AG04449 (cell line): ENCODE measurements around the gene MTA3.
"Not testable (repeated sequence)": the region's sequence is repeated elsewhere in the genome, so short reads cannot be mapped to it uniquely, and the experiment has no call there.

Experiments used
- CTCF ChIA-PET: fragments of 350-600 bp; formaldehyde crosslinking; extraction: SDS; loops from one replicate; lab custom pipeline; 2021; ENCODE audit warnings: antibody characterized with exemption; lab: Yijun Ruan, JAX
- POLR2A ChIA-PET: fragments of 400-600, 350-600 bp; formaldehyde crosslinking; extraction: SDS; loops from one replicate; lab custom pipeline; 2020; ENCODE audit warnings: antibody characterized with exemption, inconsistent platforms; lab: Yijun Ruan, JAX
- DNase-seq: peaks from one replicate; pipeline ENCODE4 v3.0.0-alpha.2; 2010; ENCODE audit warnings: low read depth, low spot score
- H3K4me3 ChIP-seq: 2 replicates; pipeline ENCODE4 v1.5.1; 2011; ENCODE audit warnings: low read depth, mild to moderate bottlenecking, control low read depth, low read length
- TF ChIP-seq, protein P1 (sequence below): IDR thresholded peaks from one replicate; pipeline ENCODE4 v1.5.1; 2011; ENCODE audit warnings: mild to moderate bottlenecking, moderate library complexity, low read length, control low read depth, inconsistent platforms; ENCODE audit not compliant: insufficient read depth; ENCODE audit errors: missing control alignments

Gene MTA3

GRCh38 chr2:42572297-42573081 is 4.1 kb downstream of the MTA3 start:
- ChIA-PET POLR2A (no interaction called here), CTCF (no interaction called here)
- no peak overlapping the region for H3K4me3 ChIP-seq
- TF ChIP-seq, protein P1, sequence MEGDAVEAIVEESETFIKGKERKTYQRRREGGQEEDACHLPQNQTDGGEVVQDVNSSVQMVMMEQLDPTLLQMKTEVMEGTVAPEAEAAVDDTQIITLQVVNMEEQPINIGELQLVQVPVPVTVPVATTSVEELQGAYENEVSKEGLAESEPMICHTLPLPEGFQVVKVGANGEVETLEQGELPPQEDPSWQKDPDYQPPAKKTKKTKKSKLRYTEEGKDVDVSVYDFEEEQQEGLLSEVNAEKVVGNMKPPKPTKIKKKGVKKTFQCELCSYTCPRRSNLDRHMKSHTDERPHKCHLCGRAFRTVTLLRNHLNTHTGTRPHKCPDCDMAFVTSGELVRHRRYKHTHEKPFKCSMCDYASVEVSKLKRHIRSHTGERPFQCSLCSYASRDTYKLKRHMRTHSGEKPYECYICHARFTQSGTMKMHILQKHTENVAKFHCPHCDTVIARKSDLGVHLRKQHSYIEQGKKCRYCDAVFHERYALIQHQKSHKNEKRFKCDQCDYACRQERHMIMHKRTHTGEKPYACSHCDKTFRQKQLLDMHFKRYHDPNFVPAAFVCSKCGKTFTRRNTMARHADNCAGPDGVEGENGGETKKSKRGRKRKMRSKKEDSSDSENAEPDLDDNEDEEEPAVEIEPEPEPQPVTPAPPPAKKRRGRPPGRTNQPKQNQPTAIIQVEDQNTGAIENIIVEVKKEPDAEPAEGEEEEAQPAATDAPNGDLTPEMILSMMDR = no peak
- DNase-seq = no peak

GRCh38 chr2:42573256-42573655 is 4.8 kb downstream of the MTA3 start:
- DNase-seq = no peak
- CTCF ChIA-PET = interaction anchor here (0.6 kb wide), 1 partner anchor 10 kb away, joined by 3 read pairs; no protein-coding TSS in a partner anchor
- POLR2A ChIA-PET = no interaction called here

GRCh38 chr2:42575458-42576064 is 7.1 kb downstream of the MTA3 start:
- CTCF ChIA-PET = no interaction called here
- no peak for DNase-seq
- no peak overlapping the region for H3K4me3 ChIP-seq
- POLR2A ChIA-PET = no interaction called here
- TF ChIP-seq, protein P1 = no peak

More at GRCh38 chr2:42573256-42573655, 4.8 kb downstream of the MTA3 start:
- H3K4me3 ChIP-seq = no peak overlapping the region
- TF ChIP-seq, protein P1 = no peak

- H3K4me3 ChIP-seq = no peak overlapping the region
- ChIA-PET CTCF (interaction anchor here (1.4 kb wide), 1 partner anchor 85 kb away, joined by 4 read pairs; no protein-coding TSS in a partner anchor), POLR2A (no interaction called here)
- TF ChIP-seq, protein P1 = no peak
- DNase-seq = no peak
Observed at GRCh38 chr2:42578621-42579020, 10.2 kb downstream of the MTA3 start.

DNA sequence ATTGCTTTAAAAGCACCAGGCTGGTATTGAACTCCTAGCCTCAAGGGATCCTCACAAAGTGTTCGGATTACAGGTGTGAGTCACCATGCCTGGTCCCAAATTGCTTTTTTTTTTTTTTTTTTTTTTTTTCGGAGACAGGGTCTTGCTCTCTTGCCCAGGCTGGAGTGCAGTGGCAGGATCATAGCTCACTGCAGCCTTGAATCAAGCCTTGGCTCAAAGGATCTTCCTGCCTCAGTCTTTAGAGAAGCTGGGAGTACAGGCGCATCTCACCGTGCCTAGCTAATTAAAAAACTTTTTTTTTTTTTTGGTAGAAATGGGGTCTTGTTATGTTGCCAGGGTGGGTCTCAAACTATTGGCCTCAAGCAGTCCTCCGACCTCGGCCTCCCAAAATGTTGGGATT is 12.8 kb downstream of the MTA3 start:
- ChIA-PET CTCF (no interaction called here), POLR2A (no interaction called here)
- H3K4me3 ChIP-seq = no peak overlapping the region
- DNase-seq = no peak
- TF ChIP-seq, protein P1 = no peak

DNA sequence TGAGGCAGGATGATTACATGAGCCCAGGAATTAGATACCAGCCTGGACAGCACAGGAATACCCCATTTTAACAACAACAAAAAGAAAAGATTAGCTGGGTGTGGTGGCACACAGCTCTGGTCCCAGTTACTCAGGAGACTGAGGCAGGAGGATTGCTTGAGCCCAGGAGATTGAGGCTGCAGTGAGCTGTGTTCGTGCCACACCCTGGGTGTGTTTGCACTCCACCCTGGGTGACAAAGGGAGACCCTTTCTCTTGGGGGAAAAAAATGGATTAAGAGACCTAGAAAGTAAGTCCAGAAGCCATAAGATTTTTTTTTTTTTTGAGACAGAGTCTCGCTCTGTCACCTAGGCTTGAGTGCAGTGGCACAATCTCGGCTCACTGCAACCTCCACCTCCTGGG is 16.2 kb downstream of the MTA3 start:
- POLR2A ChIA-PET, H3K4me3 ChIP-seq, CTCF ChIA-PET, DNase-seq: not testable (repeated sequence)
